NCI-H2081 (cell line): Measurements from ENCODE around the gene SYNPO2.
"Not testable (repeated sequence)": the region's sequence is repeated elsewhere in the genome, so short reads cannot be mapped to it uniquely, and the experiment has no call there.

Experiments used
- DNase-seq, 2 experiments: peaks; one replicate each; lab custom pipeline; 2025; lab: John Stamatoyannopoulos, UW

The SYNPO2 gene

DNA sequence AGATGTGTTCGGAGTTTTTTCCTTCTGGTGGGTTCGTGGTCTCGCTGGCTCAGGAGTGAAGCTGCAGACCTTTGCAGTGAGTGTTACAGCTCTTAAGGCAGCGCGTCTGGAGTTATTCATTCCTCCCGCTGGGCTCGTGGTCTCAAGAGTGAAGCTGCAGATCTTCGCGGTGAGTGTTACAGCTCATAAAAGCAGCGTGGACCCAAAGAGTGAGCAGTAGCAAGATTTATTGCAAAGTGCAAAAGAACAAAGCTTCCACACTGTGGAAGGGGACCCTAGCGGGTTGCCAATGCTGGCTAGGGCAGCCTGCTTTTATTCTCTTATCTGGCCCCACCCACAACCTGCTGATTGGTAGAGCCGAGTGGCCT is 87.5 kb downstream of the SYNPO2 start:
- DNase-seq, result not testable (repeated sequence)

DNA sequence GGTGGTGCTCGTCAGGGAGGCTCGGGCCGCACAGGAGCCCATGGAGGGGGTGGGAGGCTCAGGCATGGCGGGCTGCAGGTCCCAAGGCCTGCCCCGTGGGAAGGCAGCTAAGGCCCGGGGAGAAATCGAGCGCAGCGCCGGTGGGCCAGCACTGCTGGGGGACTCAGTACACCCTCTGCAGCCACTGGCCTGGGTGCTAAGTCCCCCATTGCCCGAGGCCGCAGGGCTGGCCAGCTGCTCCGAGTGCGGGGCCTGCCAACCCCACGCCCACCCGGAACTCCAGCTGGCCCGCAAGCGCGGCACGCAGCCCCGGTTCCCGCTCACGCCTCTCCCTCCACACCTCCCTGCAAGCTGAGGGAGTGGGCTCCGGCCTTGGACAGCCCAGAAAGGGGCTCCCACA is 88.4 kb downstream of the SYNPO2 start:
- DNase-seq, result not testable (repeated sequence)

DNA sequence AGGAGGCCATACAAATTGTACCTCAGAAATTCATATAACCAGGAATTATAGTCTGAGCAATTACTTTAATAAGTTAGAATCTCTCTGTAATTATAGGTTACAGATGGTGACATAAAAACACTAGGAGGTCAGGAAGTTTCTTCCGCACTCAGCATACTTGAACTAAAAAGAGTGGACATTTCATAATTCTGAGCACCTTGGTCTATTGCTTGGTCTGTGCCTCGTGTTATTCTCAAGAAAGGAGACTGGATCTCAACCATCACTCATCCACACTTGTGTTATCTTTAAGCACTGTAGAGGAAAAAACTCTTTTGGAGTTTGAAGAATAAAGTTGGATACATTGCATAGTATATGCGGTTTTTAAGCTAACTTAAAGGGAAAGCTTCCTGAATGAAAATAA is 91.1 kb downstream of the SYNPO2 start:
- no peak for DNase-seq

DNA sequence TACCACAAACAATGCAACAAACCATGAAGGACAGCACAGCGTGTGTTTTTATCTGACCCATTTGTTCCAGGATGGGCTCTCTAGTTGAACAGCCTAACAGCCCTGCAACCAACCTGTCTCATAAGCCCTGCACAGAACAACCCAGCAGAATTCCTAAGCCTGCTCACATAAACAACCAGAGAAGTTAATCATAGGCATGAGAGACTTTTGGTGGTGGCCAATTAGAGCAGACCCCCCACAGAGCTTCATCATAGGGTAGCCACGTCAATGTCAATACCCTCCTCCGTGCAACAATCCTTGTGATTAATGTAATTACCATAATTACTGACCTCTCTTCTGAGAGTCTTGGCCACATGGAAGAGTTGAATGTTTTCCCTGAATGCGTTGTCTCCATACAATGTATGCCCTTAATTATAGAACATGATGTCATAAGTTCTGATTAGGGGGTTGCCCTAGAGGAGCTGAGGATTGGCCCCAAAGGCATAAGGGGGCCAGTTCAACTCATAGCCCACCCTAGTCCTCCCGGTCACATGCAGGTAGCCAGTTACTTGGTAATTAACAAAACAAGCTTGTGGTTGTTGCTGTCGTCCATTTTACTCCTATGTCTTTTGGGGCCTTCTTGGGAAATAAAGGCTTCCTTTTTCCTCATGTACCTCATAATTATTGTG is 92.7 kb downstream of the SYNPO2 start:
- DNase-seq, result peak; percentile 29 to 55

DNA sequence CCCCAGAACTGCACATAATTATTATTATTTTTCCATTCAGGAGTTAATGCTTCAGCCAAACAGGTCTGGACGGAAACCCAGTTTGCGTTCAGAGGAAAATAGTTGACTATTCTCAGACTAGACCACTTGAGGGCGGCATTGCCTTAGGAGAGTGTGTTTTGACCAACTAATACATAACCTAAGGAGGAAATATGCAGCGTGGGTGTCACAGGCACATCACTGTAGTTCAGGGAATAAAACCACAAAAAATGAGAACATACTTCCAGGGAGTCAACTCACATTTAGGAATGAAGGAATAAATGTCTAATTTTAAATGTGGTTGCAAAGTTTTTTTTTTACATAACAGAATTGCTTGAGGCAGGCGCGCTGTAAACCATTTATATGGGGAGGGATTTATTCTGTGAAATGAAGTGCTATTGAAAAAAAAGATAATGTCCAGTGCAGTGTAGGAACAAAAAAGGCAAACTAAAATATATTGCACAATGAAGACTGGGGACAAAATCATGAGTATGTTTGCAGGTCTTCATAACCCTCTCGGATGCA is 93.3 kb downstream of the SYNPO2 start:
- DNase-seq, result peak; percentile 49 to 57

DNA sequence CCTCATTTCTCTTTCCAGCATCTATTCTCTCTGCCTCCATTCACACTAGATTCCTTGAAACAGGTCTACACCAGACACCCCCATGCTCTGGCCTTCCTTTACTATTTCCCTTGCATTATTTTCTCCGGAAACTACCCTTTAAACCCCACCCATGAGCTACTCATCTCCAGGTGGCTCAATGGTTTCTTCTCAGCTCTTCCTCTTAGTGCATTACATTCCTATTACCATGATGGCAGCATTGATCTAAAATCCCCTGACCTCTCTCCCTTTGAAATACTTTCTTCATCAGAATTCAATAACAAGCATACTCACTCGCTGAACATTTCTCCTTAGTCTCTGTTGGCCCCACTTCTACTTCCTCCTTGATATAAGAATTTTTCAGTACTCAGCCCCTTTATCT is 94.6 kb downstream of the SYNPO2 start:
- DNase-seq, result no peak

DNA sequence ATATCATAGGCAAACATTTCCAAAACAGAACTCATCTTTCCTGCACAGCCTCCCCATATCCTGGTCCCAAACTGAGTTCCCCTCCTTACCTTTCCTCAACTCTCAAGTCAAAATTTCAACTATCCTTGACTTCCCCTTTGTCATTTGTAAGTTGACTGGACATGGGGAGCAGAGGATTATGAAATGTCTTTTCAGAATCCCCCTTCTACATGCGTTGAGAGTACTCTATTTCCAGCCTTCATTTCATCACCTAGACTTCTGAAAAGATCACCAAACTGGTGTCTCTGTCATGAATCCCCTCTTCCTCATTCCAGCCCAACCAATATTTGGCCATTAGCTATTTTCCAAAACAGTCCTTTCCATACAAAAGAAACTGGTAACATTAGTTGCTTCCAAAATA is 95.2 kb downstream of the SYNPO2 start:
- no peak for DNase-seq

DNA sequence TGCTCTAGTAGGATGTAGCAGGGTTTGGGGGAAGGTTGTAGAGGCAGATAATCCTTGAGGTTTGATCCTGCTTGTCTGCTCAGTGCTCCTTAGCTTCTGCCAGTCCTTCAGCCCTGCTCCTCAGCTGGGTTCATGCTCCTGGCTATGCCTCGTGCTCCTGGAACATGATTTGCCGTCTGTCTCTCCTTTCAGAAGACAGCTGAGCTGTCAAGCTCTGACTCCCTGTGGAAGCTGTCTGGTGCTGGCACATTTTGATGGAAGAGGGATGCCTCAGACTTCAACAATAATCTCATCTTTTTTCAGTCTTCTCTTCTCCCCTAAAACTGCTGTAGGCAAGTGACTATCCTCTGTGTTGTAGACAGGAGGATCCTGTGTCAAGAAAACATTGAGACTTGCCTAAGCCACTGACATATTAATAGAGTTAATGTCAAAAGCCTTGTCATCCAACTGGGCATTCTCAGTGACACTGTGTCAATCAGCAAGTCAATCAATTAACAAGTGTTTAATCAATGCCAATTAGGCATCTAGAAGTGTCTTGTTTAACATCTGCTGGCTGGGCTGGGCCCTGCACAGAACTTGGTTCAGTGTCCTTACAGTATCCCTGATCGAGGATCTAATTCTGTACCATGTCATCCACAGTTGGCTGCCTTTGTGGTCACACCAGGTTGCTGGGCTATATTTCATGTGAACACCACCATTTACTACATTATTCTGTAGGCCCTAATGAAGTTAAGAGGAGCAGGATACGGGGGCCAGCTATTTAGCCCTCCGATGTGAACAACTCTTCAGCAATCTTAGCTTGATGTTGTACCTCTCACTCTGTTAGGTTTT is 96.7 kb downstream of the SYNPO2 start:
- DNase-seq, result no peak

DNA sequence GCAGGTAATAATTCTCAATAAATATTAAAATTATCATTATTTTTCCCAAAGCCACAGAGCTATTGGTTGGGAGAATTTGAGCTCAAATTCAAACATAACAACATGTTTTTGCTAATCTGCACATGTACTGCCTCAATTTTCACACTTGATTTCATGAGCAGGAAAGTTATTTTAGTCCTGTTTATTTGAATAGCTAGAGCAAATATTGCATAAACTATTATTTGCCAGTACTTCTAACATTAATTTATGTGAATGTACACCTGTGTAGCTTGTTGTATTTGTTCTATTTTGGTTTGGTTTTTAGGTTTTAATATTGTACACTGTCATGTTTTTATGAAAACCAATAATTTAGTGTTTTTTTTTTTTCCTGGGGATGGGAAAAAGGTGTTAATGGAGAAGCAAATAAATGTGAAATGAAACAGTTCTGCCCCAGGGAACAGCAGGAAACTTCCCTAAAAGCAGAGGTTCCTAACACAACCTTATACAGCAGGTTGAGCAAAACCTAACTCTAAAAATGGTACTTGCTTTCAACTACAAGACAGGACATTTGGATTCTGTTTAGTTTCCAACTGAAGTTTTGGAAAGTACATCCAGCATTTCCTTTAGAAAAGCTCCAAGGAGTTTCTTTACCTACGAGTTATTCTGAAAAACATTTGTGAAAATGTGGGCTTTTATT is 99.4 kb downstream of the SYNPO2 start:
- DNase-seq, result no peak

DNA sequence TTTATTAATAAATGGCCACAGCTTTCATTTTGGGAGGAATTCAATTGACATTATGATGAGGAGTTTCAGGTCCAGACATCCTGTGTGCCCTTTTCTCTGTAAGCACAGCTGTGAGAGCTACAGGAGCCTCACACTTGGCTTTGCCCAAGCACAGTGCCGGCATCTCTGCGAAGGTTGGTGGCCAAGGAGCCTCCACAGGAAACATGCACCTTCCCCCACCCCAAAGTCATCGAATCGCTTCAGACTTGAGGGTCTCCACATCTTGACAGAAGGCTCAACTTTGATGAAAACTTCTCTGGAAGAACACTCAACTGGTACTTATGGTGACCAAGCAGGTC is 100.0 kb downstream of the SYNPO2 start:
- DNase-seq, result no peak

DNA sequence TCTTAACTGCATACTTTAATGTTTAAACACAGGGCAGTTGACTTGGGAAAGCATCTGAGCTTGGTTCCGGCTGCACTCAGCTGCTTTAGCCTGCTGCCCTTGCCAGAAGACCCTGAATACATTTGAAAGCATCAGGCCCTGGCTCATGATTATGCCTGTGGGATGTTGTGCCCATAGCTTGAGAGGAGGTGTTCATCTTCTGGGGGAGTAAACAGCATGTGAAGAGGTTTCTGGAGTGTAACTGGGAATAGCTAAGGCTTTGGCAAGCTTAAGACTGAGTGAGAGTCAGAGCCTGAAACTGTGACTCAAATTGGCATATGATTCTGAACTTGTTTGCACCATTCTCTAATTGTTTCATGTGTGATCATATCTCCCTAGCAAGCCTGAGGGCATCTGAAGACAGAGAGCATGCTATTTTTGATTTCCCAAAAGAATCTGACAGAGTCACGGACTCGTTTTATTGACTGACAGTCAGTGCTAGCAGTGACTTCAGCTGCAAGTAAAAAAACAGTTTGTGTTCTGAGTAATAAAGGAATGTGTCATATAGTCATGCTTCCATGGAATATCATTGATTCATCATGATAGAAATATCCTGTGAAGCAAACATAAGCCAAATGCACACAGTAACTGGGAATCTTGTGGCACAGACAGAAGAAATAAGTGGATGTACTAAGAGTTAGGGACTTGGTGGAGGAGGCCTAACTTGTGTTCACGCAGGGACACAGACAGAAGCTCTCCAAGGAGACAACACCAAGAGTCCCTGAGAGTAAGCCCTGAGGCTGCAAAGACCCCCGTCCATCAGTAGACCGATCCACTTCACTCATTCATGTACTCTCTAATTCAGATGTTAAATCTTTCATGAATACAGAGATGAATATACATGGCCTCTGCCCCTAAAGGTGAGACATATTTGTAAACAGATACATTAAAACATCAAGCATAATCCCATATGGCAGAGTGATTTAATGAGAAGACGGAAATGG is 100.7 kb downstream of the SYNPO2 start:
- DNase-seq, result no peak

DNA sequence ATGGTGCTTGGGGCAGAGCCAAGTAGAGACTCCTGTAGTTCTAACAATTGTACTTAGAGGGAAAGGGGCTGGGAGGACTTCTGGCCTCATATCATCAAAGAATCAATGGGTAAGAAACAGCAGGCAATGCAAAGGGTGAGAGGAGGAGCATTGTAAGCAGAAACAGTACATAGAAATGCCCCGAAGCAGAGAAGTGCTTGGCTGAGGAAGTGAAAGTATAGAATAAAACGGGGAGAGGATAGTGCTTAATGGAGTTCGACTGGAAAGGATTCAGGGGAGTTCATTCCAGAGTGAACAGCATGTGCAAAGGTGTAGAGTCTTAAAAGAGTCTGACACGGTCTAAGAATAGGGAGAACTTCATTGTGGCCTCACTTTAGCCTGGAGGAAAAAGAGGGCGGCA is 103.0 kb downstream of the SYNPO2 start:
- DNase-seq, result no peak

DNA sequence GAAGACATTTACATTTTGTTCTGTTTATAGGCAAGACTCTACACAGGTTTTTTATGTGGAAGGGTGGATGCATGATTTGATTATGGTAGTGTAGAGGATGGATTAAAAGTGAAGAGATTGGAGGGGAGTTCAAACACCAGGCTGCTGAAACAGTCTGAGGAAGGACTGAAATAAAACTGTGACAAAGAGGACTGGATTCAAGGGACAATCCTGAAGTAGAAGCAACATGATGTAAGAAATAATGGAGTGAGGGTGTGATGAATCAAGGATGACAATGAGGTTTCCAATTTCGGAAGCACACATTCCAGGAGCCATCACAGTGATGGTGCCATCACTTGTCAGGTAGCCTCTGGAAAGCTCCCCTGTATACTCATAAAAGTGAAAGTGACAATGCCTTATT is 103.5 kb downstream of the SYNPO2 start:
- DNase-seq, result no peak

DNA sequence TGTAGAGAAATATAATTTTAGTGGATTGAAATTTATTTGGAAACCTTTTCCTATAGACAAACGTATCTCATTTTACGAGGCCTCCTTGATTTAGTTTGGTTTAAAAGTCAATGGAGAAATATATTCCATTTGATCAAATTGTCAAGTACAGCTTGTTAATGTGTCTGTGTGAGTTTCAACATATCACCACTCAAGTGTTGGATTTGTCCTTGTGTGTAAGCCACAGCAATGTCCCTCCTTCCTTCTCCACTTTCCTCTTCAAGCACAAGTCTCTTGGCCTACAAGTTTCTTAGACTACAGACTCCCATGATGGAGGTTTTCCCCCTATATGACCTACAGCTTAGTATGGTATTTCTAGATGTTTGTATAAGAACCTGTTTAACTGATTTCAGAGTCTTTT is 104.7 kb downstream of the SYNPO2 start:
- DNase-seq, result no peak

DNA sequence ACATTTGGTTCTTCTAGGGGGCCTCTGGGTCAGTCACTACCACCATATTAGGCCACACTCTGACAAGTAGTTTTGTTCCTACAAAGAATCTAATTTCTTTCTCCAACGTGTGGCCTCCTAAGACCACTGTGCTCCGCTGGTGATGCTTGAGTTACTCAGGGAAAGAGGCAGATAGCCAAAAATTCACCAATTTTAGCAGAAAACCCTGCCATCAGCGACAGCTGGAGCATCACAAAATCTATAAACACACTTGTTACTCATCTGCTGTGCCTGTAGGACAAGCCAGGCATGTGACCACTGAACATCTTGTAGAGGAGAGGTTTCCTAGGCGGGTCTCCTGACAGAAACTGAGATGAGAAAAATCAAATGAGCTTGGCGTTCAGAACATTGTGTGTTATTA is 105.4 kb downstream of the SYNPO2 start:
- no peak for DNase-seq

DNA sequence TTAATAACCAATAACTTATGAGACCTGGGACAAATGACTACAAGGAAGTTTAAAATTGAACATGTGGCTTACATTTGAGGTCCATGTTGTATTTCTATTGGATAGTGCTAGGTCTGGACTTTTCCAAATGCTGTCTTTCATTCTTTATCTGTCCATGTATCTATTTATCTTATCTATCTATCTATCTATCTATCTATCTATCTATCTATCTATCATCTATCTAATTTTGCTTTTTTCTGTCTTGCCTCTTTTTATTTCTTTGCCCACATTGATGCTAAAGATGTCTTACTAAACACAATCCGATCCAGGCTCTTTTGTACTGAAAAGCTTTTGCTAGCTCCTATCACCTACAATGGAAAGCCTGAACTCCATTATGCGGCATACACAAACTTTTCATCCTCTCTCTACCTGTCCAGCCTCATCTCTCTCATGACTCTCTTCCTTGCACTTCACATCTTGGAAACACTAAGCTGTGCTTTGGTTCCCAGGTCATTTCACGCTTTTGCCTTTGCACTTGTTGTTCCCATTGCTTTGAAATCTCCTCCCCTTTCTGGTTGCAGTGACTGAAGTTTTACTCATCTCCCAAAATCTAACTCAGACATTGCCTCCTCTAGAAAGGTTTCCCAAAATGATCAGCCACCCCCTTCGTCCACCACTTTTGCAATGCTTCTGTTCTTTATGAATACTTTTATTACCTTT is 107.2 kb downstream of the SYNPO2 start:
- DNase-seq, result no peak

DNA sequence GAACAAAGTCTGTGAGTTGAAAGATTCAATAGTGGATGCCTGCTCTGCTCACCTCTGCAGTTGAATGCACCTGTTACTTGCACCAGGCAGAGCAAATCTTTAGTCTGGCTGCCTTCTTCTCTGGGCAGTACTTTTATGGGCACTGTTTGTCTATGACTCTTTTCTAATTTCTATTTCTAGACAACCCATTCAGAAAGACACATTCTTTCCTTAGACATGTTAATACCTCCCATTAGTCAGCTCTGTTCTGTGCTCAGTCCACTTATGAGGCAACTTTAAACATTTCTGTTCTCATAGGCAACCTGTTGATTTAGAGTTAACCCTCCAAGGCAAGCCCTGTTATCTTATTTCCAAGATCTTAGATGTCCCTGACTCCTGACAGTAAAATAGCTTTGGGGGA is 108.9 kb downstream of the SYNPO2 start:
- DNase-seq, result no peak

DNA sequence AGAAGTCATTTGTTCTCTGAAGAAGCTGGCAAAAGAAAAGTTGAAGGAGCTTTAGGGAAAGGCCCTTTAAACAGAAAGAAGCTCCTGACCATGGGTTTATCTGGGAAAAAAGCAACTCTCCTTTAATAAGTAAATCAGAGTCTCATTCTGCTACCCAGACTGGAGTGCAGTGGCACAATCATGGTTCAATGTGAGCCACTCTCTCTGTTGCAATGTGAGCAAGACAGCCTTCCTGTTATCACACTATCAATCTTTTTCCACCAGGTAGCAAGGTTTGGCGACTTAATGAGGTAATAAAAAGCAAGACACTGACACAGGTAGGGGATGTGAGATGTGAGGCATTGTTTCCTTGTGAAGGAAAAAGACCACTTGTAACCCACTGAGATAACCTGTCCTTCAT is 111.3 kb downstream of the SYNPO2 start:
- no peak for DNase-seq

DNA sequence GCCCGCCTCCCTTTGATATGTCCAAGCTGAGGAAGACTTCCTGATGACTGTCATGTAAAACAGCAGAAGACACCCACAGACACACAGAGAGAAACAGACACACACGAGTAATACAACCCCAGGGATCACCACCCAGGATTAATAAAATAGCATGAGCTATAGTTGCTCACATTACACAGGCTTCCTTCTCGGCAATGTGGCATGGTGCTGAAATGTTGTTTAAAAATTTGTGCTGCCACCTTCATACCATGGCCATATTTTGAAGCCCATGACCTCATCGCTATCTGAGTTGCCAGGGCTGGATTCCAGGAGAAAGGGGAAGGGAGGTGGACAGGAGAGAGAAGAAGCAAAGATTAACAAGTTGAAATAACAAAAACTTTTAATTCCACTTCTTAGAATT is 111.7 kb downstream of the SYNPO2 start:
- DNase-seq, result no peak

DNA sequence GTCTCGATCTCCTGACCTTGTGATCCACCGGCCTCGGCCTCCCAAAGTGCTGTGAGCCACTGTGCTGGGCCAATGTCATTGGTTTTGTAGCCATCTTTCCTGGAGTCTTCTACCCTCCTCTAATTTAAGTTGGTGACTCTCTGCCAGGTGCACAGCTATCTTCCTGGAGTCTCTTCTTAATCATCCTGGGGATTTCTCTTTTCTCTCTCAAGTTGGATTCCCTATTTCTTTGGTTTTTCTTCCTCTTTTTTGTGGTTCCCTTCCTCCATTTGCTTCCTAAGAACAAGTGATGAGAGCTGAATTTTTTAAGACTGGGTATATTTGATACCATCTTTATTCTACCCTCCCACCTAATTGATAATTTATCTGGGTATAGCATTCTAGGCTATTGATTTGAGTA is 113.8 kb downstream of the SYNPO2 start:
- DNase-seq, result no peak

DNA sequence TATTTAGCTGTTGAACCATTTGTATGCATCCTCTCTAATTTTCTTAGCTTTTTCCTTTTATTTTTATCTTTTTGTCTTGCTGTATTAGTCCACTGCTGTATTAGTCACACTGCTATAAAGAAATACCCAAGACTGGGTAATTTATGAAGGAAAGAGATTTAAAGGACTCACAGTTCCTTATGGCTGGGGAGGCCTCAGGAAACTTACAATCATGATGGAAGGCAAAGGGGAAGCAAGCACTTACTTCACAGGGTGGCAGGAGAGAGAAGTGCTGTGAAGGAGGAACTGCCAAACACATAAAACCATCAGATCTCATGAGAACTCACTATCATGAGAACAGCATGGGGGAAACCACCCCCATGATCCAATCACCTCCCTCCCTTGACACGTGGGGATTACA is 114.3 kb downstream of the SYNPO2 start:
- not testable (repeated sequence) for DNase-seq
